T-helper 1 cell treated with Interleukin-12 subunit alpha and Interleukin-12 subunit beta and Interleukin-4 antibody, amounts not matched to agents 30 ng/mL and 1 ng/mL, for 36 hours (primary cell): Measurements from ENCODE around the gene PRTG. TPM values are rescaled to one million over a fixed set of nuclear protein-coding genes. Genes with fewer than 3 reads are reported as not detected.
"Not testable (repeated sequence)": the region's sequence is repeated elsewhere in the genome, so short reads cannot be mapped to it uniquely, and the experiment has no call there.

Source experiments
- intact Hi-C: fragments of 100-400 bp; cut with micrococcal nuclease; formaldehyde crosslinking; loops from one replicate; pipeline ENCODE4 v1.15.1; 2024
- total RNA-seq: library from RNA; stranded (reverse); gene quantifications from 2 replicates; pipeline ENCODE4 v1.2.3, GENCODE V29; 2022

PRTG gene
- not detected in 2 replicates for total RNA-seq

GRCh38 chr15:55742927-55743728 is at the start of gene PRTG:
PRTG (minus strand) TSS chr15:55743152; CDS start chr15:55742931, 221 bp downstream.
- intact Hi-C loops: no loop called here

GRCh38 chr15:55791551-55792400 is 48.8 kb upstream of the PRTG start:
- intact Hi-C loops: no loop called here

- intact Hi-C loops: loop anchor here (1.0 kb wide), 3 partner anchors 57 to 457 kb away; no protein-coding TSS in a partner anchor
Observed at GRCh38 chr15:55789066-55789660, 46.2 kb upstream of the PRTG start.

- intact Hi-C loops: no loop called here
Observed at GRCh38 chr15:55786341-55786740, 43.4 kb upstream of the PRTG start.

- intact Hi-C loops: not testable (repeated sequence)
Observed at GRCh38 chr15:55785593-55785992, 42.6 kb upstream of the PRTG start.

GRCh38 chr15:55784286-55784685 is 41.3 kb upstream of the PRTG start:
- intact Hi-C loops: no loop called here

- intact Hi-C loops: no loop called here
Observed at GRCh38 chr15:55782901-55783300, 39.9 kb upstream of the PRTG start.

- intact Hi-C loops: no loop called here
Observed at GRCh38 chr15:55780292-55780691, 37.3 kb upstream of the PRTG start.

- intact Hi-C loops: no loop called here
Observed at GRCh38 chr15:55778932-55779331, 36.0 kb upstream of the PRTG start.

GRCh38 chr15:55775316-55775715 is 32.4 kb upstream of the PRTG start:
- intact Hi-C loops: no loop called here

GRCh38 chr15:55774113-55774970 is 31.4 kb upstream of the PRTG start:
- intact Hi-C loops: no loop called here

GRCh38 chr15:55770806-55771205 is 27.9 kb upstream of the PRTG start:
- intact Hi-C loops: no loop called here

GRCh38 chr15:55770261-55770660 is 27.3 kb upstream of the PRTG start:
- intact Hi-C loops: no loop called here

- intact Hi-C loops: no loop called here
Observed at GRCh38 chr15:55768670-55769185, 25.8 kb upstream of the PRTG start.

GRCh38 chr15:55766676-55767075 is 23.7 kb upstream of the PRTG start:
- intact Hi-C loops: no loop called here

GRCh38 chr15:55764398-55764797 is 21.4 kb upstream of the PRTG start:
- intact Hi-C loops: no loop called here

GRCh38 chr15:55758580-55758986 is 15.6 kb upstream of the PRTG start:
- intact Hi-C loops: no loop called here

- intact Hi-C loops: not testable (repeated sequence)
Observed at GRCh38 chr15:55753433-55753832, 10.5 kb upstream of the PRTG start.

- intact Hi-C loops: no loop called here
Observed at GRCh38 chr15:55750706-55751105, 7.8 kb upstream of the PRTG start.

- intact Hi-C loops: no loop called here
Observed at GRCh38 chr15:55743729-55744655, 1.0 kb upstream of the PRTG start.
